Natural killer cell (primary cell): Measurements from ENCODE around the gene WASF2. TPM values are rescaled to one million over a fixed set of nuclear protein-coding genes. Genes with fewer than 3 reads are reported as not detected.
"Not testable (repeated sequence)": the region's sequence is repeated elsewhere in the genome, so short reads cannot be mapped to it uniquely, and the experiment has no call there.

Experiments used
- ATAC-seq, 3 donors: fragments of 150-1000 bp in 2 of 3; fragments of 200-7000 bp in 1 of 3; cut with Tn5 transposase; 1 replicate in 1 of 3; 2 replicates in 2 of 3; pipeline ENCODE4 v1.10.0; 2021; ENCODE audit warnings: mild to moderate bottlenecking in 2 of 3, moderate library complexity in 2 of 3
- DNase-seq, 2 donors: peaks; one replicate each; pipeline versions ENCODE4 v3.0.0 to v3.0.0-alpha.2; 2013 to 2021; ENCODE audit warnings: mixed read lengths in 1 of 2
- H3K27ac ChIP-seq: one replicate; pipeline ENCODE4 v1.5.1; 2013; ENCODE audit warnings: mild to moderate bottlenecking, low read length
- H3K27me3 ChIP-seq: one replicate; pipeline ENCODE4 v1.6.1; 2013; ENCODE audit warnings: low read length; ENCODE audit not compliant: control insufficient read depth, insufficient read depth
- H3K36me3 ChIP-seq: one replicate; pipeline ENCODE4 v1.6.1; 2013; ENCODE audit warnings: low read length; ENCODE audit not compliant: control insufficient read depth, insufficient read depth
- H3K4me1 ChIP-seq: one replicate; pipeline ENCODE4 v1.6.1; 2013; ENCODE audit warnings: low read length; ENCODE audit not compliant: control insufficient read depth, insufficient read depth
- H3K4me3 ChIP-seq: one replicate; pipeline ENCODE4 v1.5.1; 2013; ENCODE audit warnings: low read length
- H3K9me3 ChIP-seq: one replicate; pipeline ENCODE4 v1.6.1; 2013; ENCODE audit warnings: low read length; ENCODE audit not compliant: control insufficient read depth, insufficient read depth
- H3K27ac Mint-ChIP-seq, 2 donors: one replicate each; pipeline ENCODE4 v1.8.0; 2022; ENCODE audit warnings: mild to moderate bottlenecking in 2 of 2, mixed read lengths in 2 of 2, moderate library complexity in 1 of 2
- H3K27me3 Mint-ChIP-seq, 2 donors: one replicate each; pipeline ENCODE4 v1.8.0; 2022; ENCODE audit warnings: low read depth in 2 of 2, mixed read lengths in 2 of 2
- H3K36me3 Mint-ChIP-seq: one replicate; pipeline ENCODE4 v1.8.0; 2022; ENCODE audit warnings: mixed read lengths
- H3K4me1 Mint-ChIP-seq, 2 donors: one replicate each; pipeline ENCODE4 v1.8.0; 2022; ENCODE audit warnings: mixed read lengths in 2 of 2
- H3K4me3 Mint-ChIP-seq: one replicate; pipeline ENCODE4 v1.8.0; 2022; ENCODE audit warnings: mild to moderate bottlenecking, moderate library complexity, mixed read lengths
- H3K9me3 Mint-ChIP-seq, 2 donors: one replicate each; pipeline ENCODE4 v1.8.0; 2022; ENCODE audit warnings: mixed read lengths in 2 of 2
- CTCF ChIP-seq: fragments of 200-600 bp; IDR thresholded peaks from one replicate; pipeline ENCODE4 v1.8.0; 2022; ENCODE audit warnings: antibody characterized with exemption
- WGBS: methylation state at CpG from one replicate; pipeline ENCODE4 v1.1.7; 2013; ENCODE audit warnings: missing lambda C conversion rate; ENCODE audit not compliant: insufficient coverage; 5-methylcytosine and 5-hydroxymethylcytosine counted together
- intact Hi-C: fragments of 100-400 bp; cut with micrococcal nuclease; formaldehyde crosslinking; loops from one replicate; pipeline ENCODE4 v1.14.2; 2022
- total RNA-seq, 4 donors: library from RNA; stranded (reverse); fragments of 120-200 nt in 1 of 4; gene quantifications; one replicate each; pipeline versions ENCODE4 v1.2.3 to v1.2.4, GENCODE V29; 2013 to 2022

WASF2 gene
- total RNA-seq, 3 donors from 2014 or later (not counting 1 experiment from before 2014, with no cell fraction given): 137 to 153 (median 143) TPM

GRCh38 chr1:27464926-27465647, 24.9 kb downstream of the WASF2 start:
- Histone ChIP-seq H3K36me3 (peaks cover 8% of the 10 kb centered on the region), H3K9me3 (no peaks in the 10 kb centered on the region), H3K4me3 (no peak overlapping the region), H3K27ac (no peak overlapping the region), H3K27me3 (no peaks in the 10 kb centered on the region), H3K4me1 (peaks cover 5% of the 10 kb centered on the region)
- H3K9me3 Mint-ChIP-seq: no peaks in the 10 kb centered on the region
- DNase-seq (no peak), ATAC-seq (no peak)
- H3K4me3 Mint-ChIP-seq: no peak overlapping the region
- no peaks in the 10 kb centered on the region for H3K27me3 Mint-ChIP-seq
- H3K27ac Mint-ChIP-seq: peak overlapping the region; percentile 67 to 69
- peaks cover 41 to 43% of the 10 kb centered on the region in 2 donors for H3K4me1 Mint-ChIP-seq
- no peak for TF ChIP-seq CTCF
- intact Hi-C loops: no loop called here
- H3K36me3 Mint-ChIP-seq: no peaks in the 10 kb centered on the region
- 93% methylated on average over 3 of the region's 4 CpGs for WGBS

- H3K27me3 ChIP-seq, intact Hi-C loops, H3K27ac ChIP-seq, H3K36me3 ChIP-seq, H3K9me3 Mint-ChIP-seq, H3K4me1 ChIP-seq, ATAC-seq, H3K36me3 Mint-ChIP-seq, H3K9me3 ChIP-seq, DNase-seq, H3K4me3 Mint-ChIP-seq, H3K27me3 Mint-ChIP-seq, H3K4me3 ChIP-seq: not testable (repeated sequence)
- 83% methylated on average over 5 of the region's 6 CpGs for WGBS
- Mint-ChIP-seq H3K27ac (peak overlapping the region in 1 of 2 donors; percentile 36), H3K4me1 (peaks cover 30 to 33% of the 10 kb centered on the region in 2 donors)
These were observed 26.1 kb downstream of the WASF2 start for GRCh38 chr1:27463916-27464315.

- peaks cover 16% of the 10 kb centered on the region for H3K4me1 ChIP-seq
- intact Hi-C loops, H3K36me3 Mint-ChIP-seq, H3K27me3 Mint-ChIP-seq, H3K27ac Mint-ChIP-seq, DNase-seq, H3K36me3 ChIP-seq, H3K4me3 ChIP-seq, H3K9me3 Mint-ChIP-seq, H3K9me3 ChIP-seq, H3K27me3 ChIP-seq, H3K27ac ChIP-seq, ATAC-seq, H3K4me3 Mint-ChIP-seq: not testable (repeated sequence)
- WGBS: 90% methylated on average over 10 of the region's 10 CpGs
- peaks cover 26 to 32% of the 10 kb centered on the region in 2 donors for H3K4me1 Mint-ChIP-seq
These were observed 31.4 kb downstream of the WASF2 start for GRCh38 chr1:27458521-27458920.

- peak overlapping the region; percentile 10 for H3K27ac ChIP-seq
- ATAC-seq: peak; percentile 48 to 78 (median 75)
- Mint-ChIP-seq H3K4me1 (peaks cover 37 to 44% of the 10 kb centered on the region in 2 donors), H3K9me3 (no peaks in the 10 kb centered on the region), H3K4me3 (peak overlapping the region; percentile 6), H3K27me3 (no peaks in the 10 kb centered on the region), H3K36me3 (no peaks in the 10 kb centered on the region), H3K27ac (peak overlapping the region; percentile 56 to 79)
- no peaks in the 10 kb centered on the region for H3K36me3 ChIP-seq
- intact Hi-C loops: no loop called here
- peaks cover 18% of the 10 kb centered on the region for H3K4me1 ChIP-seq
- 56% methylated on average over 4 of the region's 5 CpGs for WGBS
- no peak overlapping the region for H3K4me3 ChIP-seq
- no peaks in the 10 kb centered on the region for H3K27me3 ChIP-seq
- peak in 1 of 2 donors; percentile 58 for DNase-seq
- no peak for TF ChIP-seq CTCF
- no peaks in the 10 kb centered on the region for H3K9me3 ChIP-seq
These were observed 34.7 kb downstream of the WASF2 start for GRCh38 chr1:27455139-27455811.
